Neural cell (in vitro differentiated cells): ENCODE results near the gene IL24. TPM values are rescaled to one million over a fixed set of nuclear protein-coding genes. Genes with fewer than 3 reads are reported as not detected.

ENCODE experiments used
- H2AFZ ChIP-seq: fragments of 200-600, 300-800 bp; sonication (generic), shearing (Covaris generic); 2 replicates; pipeline ENCODE4 v1.6.0; 2014; ENCODE audit warnings: low read depth, mild to moderate bottlenecking, antibody characterized with exemption, low read length, moderate library complexity
- H3F3A ChIP-seq: fragments of 200-600 bp; shearing (Covaris generic); 2 replicates; pipeline ENCODE4 v1.6.1; 2016; ENCODE audit warnings: mild to moderate bottlenecking, moderate library complexity, mixed read lengths, antibody characterized with exemption, low read length; ENCODE audit not compliant: insufficient read depth, poor library complexity, severe bottlenecking
- H3K27ac ChIP-seq: fragments of 200-600, 300-800 bp; sonication (generic), shearing (Covaris generic); 2 replicates; pipeline ENCODE4 v1.5.1; 2014; ENCODE audit warnings: mild to moderate bottlenecking, low read length, moderate library complexity
- H3K27me3 ChIP-seq: fragments of 300-800, 200-600 bp; sonication (generic), shearing (Covaris generic); 2 replicates; pipeline ENCODE4 v1.6.0; 2014; ENCODE audit warnings: mild to moderate bottlenecking, low read depth, low read length, moderate library complexity; ENCODE audit not compliant: insufficient read depth
- H3K36me3 ChIP-seq: fragments of 300-800, 200-600 bp; sonication (generic), shearing (Covaris generic); 2 replicates; pipeline ENCODE4 v1.5.1; 2014; ENCODE audit warnings: mild to moderate bottlenecking, antibody characterized with exemption, low read length, moderate library complexity; ENCODE audit not compliant: insufficient read depth
- H3K4me2 ChIP-seq: fragments of 300-800, 200-600 bp; sonication (generic), shearing (Covaris generic); 2 replicates; pipeline ENCODE4 v1.6.0; 2014; ENCODE audit warnings: mild to moderate bottlenecking, low read length
- H3K4me3 ChIP-seq: fragments of 300-800, 200-600 bp; sonication (generic), shearing (Covaris generic); 2 replicates; pipeline ENCODE4 v1.5.1; 2014; ENCODE audit warnings: mild to moderate bottlenecking, low read length, moderate library complexity
- H3K79me2 ChIP-seq: fragments of 200-600 bp; shearing (Covaris generic); replicated peaks from 2 replicates; pipeline ENCODE4 v1.6.0; 2014; ENCODE audit warnings: mild to moderate bottlenecking, low read length, moderate library complexity; ENCODE audit not compliant: insufficient read depth
- H3K9ac ChIP-seq: fragments of 300-800, 200-600 bp; sonication (generic), shearing (Covaris generic); 2 replicates; pipeline ENCODE4 v1.6.1; 2016; ENCODE audit warnings: mild to moderate bottlenecking, low read length, mixed read lengths
- H3K9me2 ChIP-seq: fragments of 200-600 bp; shearing (Covaris generic); 2 replicates; pipeline ENCODE4 v1.6.1; 2016; ENCODE audit warnings: mild to moderate bottlenecking, low read length, mixed read lengths; ENCODE audit not compliant: insufficient read depth
- H3K9me3 ChIP-seq: fragments of 200-600, 300-800 bp; sonication (generic), shearing (Covaris generic); 2 replicates; pipeline ENCODE4 v1.6.1; 2016; ENCODE audit warnings: mild to moderate bottlenecking, mixed run types, low read length, moderate library complexity, mixed read lengths
- H4K20me1 ChIP-seq: fragments of 200-600 bp; shearing (Covaris generic); 2 replicates; pipeline ENCODE4 v1.6.1; 2016; ENCODE audit warnings: mild to moderate bottlenecking, mixed run types; ENCODE audit not compliant: insufficient read depth
- CTCF ChIP-seq: fragments of 450-650 bp; IDR thresholded peaks from 2 replicates; pipeline ENCODE4 v1.5.1; 2014; ENCODE audit warnings: antibody characterized with exemption, mild to moderate bottlenecking, moderate library complexity; ENCODE audit not compliant: poor library complexity, severe bottlenecking
- EP300 ChIP-seq: fragments of 450-650 bp; conservative IDR thresholded peaks from 2 replicates; pipeline ENCODE4 v1.6.1; 2014; ENCODE audit warnings: antibody characterized with exemption, mild to moderate bottlenecking, moderate library complexity; ENCODE audit not compliant: poor library complexity, severe bottlenecking
- EZH2 ChIP-seq: fragments of 200-600, 300-800 bp; shearing (Covaris generic), sonication (generic); IDR thresholded peaks from 2 replicates; pipeline ENCODE4 v1.6.1; 2014; ENCODE audit warnings: antibody characterized with exemption, low read length, borderline replicate concordance, mild to moderate bottlenecking; ENCODE audit not compliant: insufficient read depth, poor library complexity, severe bottlenecking
- MXI1 ChIP-seq: fragments of 450-650 bp; conservative IDR thresholded peaks from 2 replicates; pipeline ENCODE4 v1.6.1; 2014; ENCODE audit warnings: antibody characterized with exemption, mild to moderate bottlenecking; ENCODE audit not compliant: poor library complexity, severe bottlenecking
- POLR2AphosphoS5 ChIP-seq: IDR thresholded peaks from 2 replicates; pipeline ENCODE4 v1.6.1; 2012
- RAD21 ChIP-seq: fragments of 450-650 bp; conservative IDR thresholded peaks from 2 replicates; pipeline ENCODE4 v1.6.1; 2014; ENCODE audit warnings: antibody characterized with exemption, mild to moderate bottlenecking, moderate library complexity
- REST ChIP-seq: IDR thresholded peaks from 2 replicates; pipeline ENCODE4 v1.6.1; 2012; ENCODE audit warnings: borderline replicate concordance
- SMC3 ChIP-seq: fragments of 450-650 bp; conservative IDR thresholded peaks from 2 replicates; pipeline ENCODE4 v1.6.1; 2014; ENCODE audit warnings: antibody characterized with exemption, mild to moderate bottlenecking, moderate library complexity; ENCODE audit not compliant: poor library complexity
- TAF1 ChIP-seq: IDR thresholded peaks from 2 replicates; pipeline ENCODE4 v1.6.1; 2012; ENCODE audit warnings: low read depth
- polyA plus RNA-seq: library from polyadenylated mRNA; depleted of rRNA; stranded (reverse); fragments of >200 nt; gene quantifications from 2 replicates; pipeline ENCODE4 v1.2.3, GENCODE V29; 2014

IL24 gene
- polyA plus RNA-seq, 1 donor from 2014 or later = not detected

- TF ChIP-seq POLR2AphosphoS5 (no peak), EZH2 (no peak), CTCF (no peak), TAF1 (no peak), RAD21 (no peak), SMC3 (no peak), REST (no peak), MXI1 (no peak), EP300 (no peak)
- Histone ChIP-seq H3K79me2 (no peaks in the 10 kb centered on the region), H3K27me3 (no peaks in the 10 kb centered on the region), H3K36me3 (no peaks in the 10 kb centered on the region), H3K4me3 (no peak overlapping the region), H2AFZ (no peak overlapping the region), H4K20me1 (no peaks in the 10 kb centered on the region), H3K4me2 (no peak overlapping the region), H3F3A (no peaks in the 10 kb centered on the region), H3K9ac (no peak overlapping the region), H3K9me3 (no peaks in the 10 kb centered on the region), H3K9me2 (no peaks in the 10 kb centered on the region), H3K27ac (no peak overlapping the region)
Observed at GRCh38 chr1:206868264-206868663, 29.0 kb upstream of the IL24 start.

- Histone ChIP-seq H3K9ac (no peak overlapping the region), H3K79me2 (no peaks in the 10 kb centered on the region), H4K20me1 (no peaks in the 10 kb centered on the region), H3F3A (no peaks in the 10 kb centered on the region), H3K9me2 (no peaks in the 10 kb centered on the region), H3K9me3 (no peaks in the 10 kb centered on the region), H2AFZ (no peak overlapping the region), H3K4me2 (no peak overlapping the region), H3K27me3 (no peaks in the 10 kb centered on the region), H3K36me3 (no peaks in the 10 kb centered on the region), H3K4me3 (no peak overlapping the region), H3K27ac (no peak overlapping the region)
- no peak for TF ChIP-seq POLR2AphosphoS5
- no peak for TF ChIP-seq TAF1
- no peak for TF ChIP-seq RAD21
- no peak for TF ChIP-seq SMC3
- no peak for TF ChIP-seq MXI1
- no peak for TF ChIP-seq EZH2
- TF ChIP-seq REST = no peak
- TF ChIP-seq EP300 = no peak
- no peak for TF ChIP-seq CTCF
Observed at GRCh38 chr1:206872139-206872538, 25.1 kb upstream of the IL24 start.
